NCI-H2196 treated with DMSO at 0.1 percent for 48 hours (cell line): ENCODE measurements around the gene USP21.
"Not testable (repeated sequence)": the region's sequence is repeated elsewhere in the genome, so short reads cannot be mapped to it uniquely, and the experiment has no call there.

Experiments
- DNase-seq: peaks from one replicate; lab custom pipeline; 2025; ENCODE audit not compliant: unreplicated experiment; lab: John Stamatoyannopoulos, UW

USP21 gene, protein sequence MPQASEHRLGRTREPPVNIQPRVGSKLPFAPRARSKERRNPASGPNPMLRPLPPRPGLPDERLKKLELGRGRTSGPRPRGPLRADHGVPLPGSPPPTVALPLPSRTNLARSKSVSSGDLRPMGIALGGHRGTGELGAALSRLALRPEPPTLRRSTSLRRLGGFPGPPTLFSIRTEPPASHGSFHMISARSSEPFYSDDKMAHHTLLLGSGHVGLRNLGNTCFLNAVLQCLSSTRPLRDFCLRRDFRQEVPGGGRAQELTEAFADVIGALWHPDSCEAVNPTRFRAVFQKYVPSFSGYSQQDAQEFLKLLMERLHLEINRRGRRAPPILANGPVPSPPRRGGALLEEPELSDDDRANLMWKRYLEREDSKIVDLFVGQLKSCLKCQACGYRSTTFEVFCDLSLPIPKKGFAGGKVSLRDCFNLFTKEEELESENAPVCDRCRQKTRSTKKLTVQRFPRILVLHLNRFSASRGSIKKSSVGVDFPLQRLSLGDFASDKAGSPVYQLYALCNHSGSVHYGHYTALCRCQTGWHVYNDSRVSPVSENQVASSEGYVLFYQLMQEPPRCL

DNA sequence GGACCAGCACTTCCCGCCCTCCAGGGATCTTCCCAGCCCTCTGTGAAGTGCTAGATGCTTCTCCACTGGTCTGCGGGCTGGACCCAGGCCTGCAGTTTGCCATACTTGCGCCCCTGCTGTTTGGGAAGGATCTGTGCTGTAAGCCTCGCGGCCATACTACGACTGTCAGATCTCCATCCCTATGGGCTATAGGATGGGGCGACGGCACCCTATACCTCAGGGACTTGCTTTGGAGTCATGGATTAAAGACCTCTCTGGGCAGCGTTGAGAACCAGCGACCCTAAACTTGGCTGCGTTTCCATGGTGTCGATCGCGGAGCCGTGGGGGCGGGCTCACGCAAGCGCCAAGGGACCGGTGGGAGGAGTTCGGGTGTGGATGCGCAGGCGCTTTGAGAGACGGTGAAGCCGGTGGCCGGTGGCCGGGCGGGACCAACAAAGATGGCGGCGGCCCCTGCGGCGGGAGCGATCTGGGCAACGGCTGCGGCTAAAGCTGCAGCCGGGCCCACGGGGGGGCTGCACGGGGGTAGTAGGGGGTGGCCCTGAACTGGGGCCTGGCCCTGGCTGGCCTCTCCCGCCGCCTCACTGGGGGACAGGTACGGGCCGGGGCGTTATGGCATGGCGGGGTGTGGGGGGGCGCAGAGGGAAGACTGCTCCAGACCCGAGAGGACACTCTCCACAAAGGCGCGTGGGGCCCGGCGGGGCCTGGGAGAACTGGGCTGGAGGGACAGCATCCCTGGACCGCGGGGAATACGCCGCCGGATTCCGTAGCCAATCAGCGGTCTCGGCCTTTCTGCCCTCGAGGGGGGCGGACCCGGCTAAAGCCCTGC, at the start of gene USP21:
Gene USP21 (plus strand): TSS at position 414 of the 826 bp plus-strand sequence. CDS start 1,141 bp downstream, outside the sequence.
- peak; percentile 85 for DNase-seq

DNA sequence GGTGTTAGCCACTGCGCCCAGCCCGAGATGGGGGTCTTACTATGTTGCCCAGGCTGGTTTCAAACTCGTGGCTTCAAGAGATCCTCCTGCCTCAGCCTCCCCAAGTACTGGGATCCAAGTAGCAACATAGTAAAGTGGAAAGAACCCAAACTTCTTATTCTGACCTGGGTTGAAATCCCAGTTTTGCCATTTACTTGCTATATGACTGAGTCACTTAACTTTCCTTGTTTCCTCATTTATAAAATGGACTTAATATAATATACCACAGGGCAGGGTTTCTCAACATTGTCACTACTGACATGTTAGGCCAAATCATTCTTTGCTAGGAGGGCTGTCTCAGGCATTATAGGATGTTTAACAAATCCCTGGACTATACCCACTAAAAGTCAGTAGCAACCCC, 48.2 kb upstream of the USP21 start:
- DNase-seq = no peak

DNA sequence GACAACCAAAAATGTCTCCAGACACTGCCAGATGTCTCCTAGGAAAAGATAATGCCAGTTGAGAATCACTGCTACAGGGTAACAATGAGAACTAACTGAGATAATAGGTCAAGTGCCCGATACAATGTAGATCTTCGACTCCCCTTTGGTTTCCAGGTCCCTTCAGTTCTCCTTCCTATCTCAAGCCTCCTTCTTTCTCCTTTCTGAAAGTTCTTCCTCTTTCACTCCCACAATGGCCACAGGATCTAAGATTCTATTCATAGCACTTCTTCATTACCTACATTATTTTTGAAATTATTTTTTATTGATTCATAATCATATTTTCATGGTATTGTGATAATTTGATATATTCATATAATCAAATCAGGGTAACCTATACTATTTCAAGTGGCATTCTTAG, 47.8 kb upstream of the USP21 start:
- DNase-seq = no peak

DNA sequence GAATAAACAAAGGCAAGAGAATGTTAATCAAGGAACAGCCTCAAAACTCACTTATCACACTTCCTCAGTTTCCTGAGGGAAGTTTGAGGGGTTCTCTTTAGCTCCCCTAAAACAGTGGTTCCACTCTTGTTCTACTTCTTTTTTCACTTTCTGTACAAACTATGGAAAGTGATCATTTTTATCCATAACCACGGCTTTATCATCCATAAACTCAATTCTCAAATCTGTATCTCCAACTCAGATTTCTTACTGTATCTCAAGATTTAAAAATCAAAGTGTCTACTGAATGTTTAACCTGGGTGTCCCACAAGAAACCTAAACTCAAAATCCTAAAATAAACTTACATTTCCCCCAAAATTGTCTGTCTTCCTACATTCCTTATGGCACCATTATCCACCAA, 45.4 kb upstream of the USP21 start:
- DNase-seq = no peak

DNA sequence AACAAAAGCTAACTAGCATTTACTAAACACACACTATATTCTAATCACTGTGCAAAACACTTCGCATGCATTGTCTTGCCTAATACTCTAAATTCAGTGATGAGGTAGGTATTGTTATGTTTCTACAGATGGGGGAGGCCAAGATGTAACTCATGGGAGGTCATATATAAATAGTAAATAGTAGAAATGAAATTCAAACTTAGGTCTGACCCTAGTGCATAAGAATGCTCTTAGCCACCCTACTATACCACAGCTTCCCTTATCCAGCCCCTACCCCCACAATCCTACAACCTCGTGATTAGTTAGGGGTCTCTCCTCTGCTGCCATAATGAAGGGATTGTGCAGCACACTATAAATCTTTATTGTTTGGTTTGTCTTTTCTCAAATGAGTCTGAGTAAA, 44.7 kb upstream of the USP21 start:
- no peak for DNase-seq

DNA sequence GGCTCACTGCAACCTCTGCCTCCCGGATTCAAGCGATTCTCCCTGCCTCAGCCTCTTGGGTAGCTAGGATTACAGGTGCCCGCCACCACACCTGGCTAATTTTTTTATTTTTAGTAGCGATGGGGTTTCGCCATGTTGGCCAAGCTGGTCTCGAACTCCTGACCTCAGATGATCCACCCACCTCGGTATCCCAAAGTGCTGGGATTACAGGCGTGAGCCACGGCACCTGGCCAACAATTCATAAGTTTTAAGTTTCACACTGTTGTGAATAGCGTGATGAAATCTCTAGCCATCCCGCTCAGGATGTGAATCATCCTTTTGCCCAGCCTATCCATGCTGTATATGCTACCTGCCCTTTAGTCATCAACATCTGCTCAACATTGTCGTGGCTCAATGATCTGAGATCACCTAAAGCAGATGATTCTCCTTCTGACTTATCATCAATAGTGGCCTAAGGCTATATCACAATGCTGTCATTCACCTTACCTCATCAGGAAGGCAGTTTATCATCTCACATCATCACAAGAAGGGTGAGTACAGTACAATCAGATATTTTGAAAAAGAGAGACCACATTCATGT, 44.1 kb upstream of the USP21 start:
- no peak for DNase-seq

DNA sequence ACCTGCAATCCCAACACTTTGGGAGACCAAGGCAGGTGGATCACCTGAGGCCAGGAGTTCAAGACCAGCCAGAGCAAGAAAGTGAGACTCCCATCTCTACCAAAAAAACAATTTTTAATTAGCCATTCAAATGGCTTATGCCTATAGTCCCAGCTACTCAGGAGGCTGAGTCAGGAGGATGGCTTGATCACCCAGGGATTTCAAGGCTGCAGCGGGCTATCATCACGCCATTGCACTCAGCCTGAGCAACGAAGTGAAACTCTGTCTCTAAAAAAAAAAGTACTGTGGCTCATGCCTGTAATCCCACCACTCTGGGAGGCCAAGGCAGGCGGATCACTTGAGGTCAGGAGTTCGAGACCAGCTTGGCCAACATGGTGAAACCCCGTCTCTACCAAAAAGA, 43.3 kb upstream of the USP21 start:
- not testable (repeated sequence) for DNase-seq

DNA sequence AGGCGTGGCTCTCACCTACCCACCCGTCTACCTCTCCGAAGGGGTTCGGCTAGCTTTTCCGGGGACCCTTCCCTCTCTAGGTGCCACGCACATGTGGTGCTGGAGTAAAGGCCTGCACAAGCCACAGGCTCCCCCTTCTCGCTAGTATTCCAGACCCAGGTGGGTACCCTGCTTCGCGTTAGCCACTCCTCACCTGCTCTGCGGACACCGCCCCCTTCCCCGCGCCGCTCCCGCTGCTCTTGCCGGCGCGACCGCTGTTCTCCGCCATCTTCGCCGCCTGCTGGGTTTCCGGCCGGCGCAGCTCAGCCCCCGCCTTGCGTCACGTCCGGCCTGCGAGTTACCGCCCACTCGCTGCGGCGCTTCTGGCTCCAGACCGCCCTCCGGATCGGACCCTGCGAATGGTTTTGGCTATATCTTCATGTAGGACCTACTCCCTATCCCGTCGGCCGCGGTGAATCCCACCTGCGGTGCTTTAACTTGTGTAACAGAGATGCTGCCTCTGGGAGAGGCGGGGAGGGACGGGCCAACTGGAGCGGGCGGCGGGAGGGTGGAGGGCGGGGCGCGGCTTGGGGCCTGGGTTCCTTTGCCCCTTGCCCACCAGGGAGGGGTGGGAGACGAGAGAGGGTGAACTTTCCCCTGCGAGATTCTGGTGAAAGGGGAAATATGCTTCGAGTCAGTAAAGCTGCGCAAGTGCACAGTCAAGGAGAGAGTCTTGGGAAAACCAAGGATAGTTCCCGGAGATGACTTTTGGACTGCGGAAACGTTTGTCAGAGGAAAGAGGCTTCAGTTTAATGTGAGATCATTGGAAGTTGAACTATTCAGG, 41.3 kb upstream of the USP21 start, which contains the start of the genes NIT1 and PFDN2:
Gene NIT1 (plus strand): TSS at position 347 of the 823 bp plus-strand sequence. CDS start 72 bp downstream, at position 419.
Gene PFDN2 (minus strand): TSS at position 279 of the 823 bp plus-strand sequence. CDS start 11 bp downstream, at position 268.
- peak; percentile 73 for DNase-seq

DNA sequence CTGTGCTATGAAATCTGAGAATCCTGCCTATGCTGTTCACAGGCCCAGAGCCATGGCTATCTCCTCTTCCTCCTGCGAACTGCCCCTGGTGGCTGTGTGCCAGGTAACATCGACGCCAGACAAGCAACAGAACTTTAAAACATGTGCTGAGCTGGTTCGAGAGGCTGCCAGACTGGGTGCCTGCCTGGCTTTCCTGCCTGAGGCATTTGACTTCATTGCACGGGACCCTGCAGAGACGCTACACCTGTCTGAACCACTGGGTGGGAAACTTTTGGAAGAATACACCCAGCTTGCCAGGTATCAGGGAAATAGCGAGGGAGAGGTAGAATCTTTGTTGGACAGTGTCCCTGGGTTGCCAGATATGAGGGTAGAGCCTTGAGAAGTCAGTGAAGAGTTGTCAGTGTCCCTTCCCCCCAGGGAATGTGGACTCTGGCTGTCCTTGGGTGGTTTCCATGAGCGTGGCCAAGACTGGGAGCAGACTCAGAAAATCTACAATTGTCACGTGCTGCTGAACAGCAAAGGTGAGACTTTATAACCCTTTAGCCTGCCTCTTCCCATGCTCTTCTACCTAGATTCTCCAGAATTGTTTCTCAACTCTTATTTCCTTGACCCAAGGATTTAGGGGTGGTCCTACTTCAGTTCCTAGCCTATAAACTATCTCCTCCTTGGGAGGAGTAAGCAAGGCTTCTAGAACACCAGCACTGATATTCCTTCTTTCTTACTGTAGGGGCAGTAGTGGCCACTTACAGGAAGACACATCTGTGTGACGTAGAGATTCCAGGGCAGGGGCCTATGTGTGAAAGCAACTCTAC, 40.0 kb upstream of the USP21 start:
- no peak for DNase-seq

DNA sequence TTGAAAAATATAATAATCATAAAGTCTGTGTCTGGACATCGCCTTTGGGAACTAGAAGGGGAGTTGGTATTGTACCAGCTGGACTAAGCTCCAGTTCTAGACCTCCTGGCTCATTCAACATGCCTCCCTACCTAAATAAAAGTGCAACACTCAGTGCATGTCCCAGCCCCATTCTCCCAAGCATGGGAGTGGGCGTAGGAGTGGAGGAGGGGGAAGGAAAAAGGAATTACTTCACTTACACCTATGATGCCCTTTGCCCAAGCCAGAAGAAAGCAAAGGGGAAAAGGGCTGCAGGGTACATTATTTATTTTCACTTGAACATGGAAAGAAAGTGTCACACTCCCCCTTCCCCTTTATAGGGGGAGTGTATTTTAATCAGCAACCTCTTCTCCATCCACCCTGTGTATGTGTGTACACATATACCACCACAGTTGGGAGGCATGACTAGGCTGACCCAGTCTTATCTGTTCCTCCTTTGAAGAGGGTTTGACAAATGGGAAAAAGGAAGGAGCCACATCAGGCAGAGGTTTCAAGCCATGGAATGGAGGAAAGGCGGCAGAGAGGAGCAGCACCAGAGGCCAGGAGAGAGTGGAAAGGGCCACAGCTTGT, 38.2 kb upstream of the USP21 start:
- DNase-seq = no peak

DNA sequence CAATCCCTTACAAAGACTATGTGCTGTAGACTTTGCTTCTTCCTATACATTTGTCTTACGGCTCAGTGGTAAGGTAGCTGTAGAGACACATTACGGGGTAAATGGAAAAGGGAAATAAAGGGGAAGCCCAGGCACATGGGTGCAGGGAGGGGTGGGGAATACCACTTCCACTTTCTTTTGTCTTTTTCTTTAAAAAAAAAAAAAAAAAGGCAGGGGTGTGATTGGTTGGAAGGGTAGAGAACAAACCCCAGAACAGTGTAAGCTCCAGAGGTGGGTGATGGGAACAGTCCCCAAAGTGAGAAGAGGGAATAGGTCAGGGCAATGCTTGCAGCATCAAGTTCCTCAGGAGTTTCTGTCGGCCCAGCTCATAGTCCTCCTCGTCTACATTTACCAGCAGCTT, 37.5 kb upstream of the USP21 start:
- no peak for DNase-seq

DNA sequence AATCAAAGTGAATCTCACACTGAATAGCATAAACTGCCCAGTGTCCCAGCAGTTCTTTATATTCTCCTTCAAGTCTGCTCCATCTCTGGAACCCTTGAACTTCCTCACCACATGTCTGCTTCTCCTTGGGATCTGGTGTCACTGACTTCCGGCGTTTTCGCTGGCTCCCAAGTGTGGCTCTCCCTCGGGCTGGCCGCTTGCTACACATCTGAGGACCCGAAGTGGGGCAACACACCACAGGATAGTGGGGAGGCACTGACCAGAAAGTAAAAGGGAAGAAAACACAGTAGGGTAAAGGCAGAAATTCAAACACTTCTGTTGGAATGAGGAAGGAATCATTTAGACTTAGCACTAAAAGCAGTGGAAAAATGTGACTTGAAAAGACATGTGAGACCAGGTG, 36.3 kb upstream of the USP21 start:
- no peak for DNase-seq

DNA sequence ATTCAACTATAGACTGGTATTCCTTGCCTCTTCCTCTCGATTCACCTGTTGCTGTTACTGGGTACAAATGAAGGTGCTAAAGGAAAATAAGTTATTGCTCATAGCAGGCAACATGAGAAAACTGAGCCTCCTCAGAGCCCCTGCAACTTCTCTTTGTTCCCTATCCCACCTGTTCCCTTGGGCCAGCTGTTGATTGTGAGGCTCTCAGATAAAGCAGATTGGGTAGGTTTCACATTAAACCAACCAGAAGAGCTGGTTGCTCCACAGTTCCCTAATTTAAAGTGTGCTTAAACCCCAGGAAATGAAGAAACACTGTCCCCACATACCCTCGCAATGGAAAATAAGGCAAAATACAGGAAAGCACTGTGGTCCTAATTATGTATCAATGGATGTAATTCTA, 31.7 kb upstream of the USP21 start:
- DNase-seq = no peak

DNA sequence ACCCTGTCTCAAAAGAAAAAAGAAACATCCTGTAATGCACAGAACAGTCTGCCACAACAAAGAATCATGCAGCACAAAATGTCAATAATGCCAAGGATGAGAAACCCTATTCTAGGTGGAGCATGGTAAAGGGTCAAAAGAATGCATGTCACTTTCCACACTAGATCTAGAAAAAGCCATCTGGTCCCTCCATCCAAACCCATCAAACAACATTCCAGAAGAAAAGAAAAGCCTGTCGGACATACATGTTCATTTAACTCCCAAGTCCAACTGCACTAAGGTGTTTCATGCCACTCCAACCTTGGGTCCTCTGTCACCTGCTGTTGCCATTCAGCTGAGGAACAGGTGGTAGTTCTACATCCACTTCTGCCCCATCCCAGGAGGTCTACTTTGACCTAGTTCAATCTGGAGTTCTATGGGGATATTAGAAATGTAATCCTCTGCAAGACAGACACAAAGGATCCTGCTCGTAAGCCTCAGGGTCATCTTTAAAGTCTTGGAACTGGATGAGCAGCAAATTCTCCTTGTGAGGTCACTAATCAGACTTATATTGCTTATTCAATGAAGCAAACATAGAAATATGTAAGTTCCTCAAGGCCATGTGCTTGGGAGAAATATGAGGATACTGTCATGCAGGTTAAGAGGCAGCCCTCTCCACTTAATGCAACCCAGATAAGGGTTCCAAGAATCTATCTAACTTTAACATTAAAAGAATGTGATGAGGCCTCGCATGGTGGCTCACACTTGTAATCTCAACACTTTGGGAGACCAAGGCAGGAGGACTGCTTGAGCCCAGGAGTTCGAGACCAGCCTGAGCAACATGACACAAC, 30.5 kb upstream of the USP21 start:
- no peak for DNase-seq

DNA sequence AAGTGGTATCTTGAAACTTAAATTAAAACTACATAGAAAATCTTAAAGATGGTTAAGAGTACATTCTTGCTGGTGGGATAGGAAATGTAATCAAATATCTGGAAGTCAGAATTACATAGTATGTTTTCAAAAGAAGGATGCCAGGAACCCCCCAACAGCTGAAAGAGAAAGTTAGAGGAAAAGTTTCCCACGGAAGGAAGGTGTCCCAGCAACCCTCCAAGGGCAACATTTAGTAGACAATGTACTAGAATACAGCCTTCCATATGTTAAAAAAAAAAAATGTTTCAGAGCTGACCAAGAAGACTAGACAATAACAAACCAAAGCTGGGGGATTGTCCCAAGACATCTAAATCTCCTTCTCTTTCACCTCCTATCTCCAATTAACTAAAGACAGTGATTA, 29.0 kb upstream of the USP21 start:
- DNase-seq = no peak

DNA sequence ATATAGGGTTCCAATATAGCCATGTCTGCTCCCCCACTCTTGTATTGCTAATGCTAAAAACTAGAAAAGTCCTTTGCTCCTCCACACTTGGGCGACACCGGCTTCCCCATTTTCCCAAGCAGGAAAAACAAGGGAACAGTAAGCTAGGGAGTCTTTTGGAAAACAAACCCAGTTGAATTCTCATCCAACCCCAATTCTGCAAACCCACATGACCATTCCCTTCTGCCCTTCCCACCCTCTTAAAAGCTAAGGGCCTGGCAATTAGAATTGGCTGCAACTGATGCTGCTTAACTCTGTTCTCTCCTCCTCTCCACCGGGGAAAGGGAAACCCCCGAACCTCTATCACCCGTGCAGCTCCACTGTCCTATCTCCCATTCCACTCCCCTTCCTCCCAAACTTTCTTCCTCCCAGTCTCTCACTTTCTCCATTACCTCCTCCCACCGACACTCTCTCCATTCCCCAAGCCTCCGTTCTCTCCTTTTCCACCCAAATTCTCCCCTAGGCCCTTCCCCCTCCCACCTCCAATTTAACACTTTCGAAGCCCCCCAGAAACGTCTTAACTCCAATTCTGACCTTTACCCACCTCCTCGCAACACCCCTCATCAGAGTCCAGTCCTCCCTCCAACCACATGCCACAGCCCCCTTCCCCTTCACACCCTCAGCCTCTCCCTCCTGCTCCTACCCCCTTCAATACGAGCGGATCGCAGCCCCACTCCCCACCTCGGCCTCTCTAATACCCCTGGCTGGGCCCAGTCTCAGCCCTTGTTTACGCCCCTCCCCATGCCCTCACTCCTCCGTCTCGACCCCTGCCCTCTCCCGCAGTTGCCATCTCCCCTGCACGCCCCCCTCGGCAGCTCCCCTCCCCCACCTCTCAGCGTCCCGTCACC, 27.5 kb upstream of the USP21 start:
- DNase-seq = no peak
